T-helper 2 cell (primary cell): ENCODE measurements around the gene TNFRSF13B.

Source experiments
- DNase-seq, 5 experiments: peaks; one replicate each; pipeline versions ENCODE4 v3.0.0 to v3.0.0-alpha.2; 2012 to 2022

TNFRSF13B gene

DNA sequence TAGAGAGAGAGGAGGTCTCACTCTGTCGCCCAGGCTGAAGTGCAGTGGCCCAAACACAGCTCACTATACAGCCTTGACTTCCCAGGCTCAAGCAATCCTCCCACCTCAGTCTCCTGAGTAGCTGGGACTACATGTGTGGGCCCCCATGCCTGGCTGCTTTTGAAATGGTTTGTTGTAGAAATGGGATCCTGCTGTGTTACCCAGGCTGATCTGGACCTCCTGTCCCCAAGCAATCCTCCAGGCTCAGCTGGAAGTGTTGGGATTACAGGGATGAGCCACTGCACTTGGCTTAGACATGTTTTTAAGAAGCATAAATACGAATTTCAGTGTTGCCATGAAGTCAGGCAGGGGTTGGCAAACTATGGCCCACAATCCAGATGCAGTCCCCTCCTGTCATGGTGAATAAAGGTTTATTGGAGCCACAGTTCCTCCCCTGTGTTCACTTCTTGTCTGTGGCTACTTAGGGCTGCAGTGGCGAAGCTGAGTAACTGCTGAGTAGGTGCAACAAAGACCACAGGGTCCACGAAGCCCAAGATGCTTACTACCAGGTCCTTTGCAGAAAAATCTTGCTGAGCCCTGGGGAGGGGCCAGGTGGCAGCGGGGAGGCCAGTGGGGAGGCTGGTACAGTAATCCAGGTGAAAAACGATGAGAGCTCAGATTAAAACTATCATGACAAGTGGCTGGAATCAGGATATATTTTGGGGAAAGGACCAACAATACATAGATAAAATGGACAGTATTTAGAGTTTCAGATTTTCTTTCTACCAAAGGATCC, 35.2 kb downstream of the TNFRSF13B start:
- DNase-seq, result no peak

DNA sequence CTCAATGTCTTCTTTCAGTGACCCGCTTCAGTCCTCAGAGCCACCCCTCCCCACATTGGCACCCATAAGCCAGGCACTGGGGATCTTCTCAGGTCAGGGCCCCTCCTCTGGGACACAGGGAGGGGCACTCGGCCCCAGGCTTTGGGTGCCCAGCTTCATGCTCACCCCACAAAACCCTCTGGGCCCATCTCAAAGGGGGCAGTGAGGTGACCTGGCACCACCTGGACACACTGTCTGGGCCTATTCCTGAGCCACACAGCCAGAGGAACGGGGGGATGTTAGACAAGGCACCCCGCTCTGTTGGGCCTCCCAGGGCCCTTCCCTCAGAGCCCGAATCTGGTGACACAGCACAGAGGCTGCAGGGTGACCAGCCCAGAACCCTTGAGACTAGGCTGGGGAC, 36.1 kb downstream of the TNFRSF13B start:
- no peak for DNase-seq

GRCh38 chr17:16935241-16935663, 36.7 kb downstream of the TNFRSF13B start:
- DNase-seq, result no peak

DNA sequence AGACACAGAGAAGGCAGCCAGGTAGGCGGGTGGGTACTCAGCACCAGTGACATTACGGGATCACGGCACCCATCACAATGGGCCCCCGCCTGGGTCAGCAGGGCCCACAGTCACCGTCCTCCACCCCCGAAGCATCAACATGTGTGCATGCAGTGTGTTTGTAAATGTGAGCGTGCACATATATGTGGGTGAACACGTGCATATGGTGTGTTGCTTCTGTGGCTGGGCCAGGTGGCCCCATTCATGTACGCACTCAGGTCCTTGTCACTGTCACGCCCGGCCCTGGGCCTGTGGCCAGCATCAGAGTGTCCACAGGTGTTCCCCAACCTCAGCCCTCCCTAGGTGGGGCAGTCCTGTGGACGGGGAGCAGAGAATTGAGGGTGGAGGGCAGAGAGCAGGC, 37.1 kb downstream of the TNFRSF13B start:
- no peak for DNase-seq

GRCh38 chr17:16934133-16934795, 37.7 kb downstream of the TNFRSF13B start:
- no peak for DNase-seq

DNA sequence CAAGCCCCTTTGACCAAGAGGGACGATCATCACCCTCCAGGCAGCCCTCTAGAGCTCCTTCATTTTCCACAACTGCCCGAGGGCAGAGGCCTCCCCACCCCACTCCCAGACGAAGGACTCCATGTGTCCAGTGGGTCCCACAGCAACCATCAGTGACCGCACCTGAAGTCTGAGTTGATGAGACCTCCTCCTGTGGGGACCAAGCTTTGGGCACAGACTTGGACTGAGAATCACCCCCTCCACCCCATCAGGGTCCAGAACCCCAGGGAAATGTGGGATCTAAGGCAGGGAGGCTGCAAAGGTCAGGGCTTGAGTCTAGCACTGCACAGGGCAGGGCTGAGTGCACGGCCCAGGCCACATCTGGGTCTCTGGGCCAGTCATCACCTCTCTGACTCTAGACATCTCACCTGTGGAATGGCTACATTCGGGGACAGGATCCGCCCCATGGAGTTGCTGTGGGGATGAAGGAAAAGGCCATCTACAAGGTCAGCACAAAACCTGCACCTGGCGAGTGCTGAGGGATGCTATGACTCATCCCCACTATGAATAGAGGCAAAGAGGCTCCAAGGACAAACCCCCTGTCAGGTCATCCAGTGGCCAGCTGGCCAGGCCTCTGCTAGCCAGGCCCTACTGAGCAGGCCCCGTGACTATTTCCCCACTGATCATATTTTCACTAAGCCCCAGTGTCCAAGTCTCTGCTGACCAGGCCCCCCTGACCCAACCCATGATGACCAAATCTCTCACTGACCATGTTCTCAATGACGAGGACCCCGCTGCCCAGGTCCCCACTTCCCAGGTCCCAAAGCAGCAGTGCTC, 38.4 kb downstream of the TNFRSF13B start:
- DNase-seq, result no peak

- DNase-seq, result no peak
These were observed 39.3 kb downstream of the TNFRSF13B start for GRCh38 chr17:16932611-16933010.

DNA sequence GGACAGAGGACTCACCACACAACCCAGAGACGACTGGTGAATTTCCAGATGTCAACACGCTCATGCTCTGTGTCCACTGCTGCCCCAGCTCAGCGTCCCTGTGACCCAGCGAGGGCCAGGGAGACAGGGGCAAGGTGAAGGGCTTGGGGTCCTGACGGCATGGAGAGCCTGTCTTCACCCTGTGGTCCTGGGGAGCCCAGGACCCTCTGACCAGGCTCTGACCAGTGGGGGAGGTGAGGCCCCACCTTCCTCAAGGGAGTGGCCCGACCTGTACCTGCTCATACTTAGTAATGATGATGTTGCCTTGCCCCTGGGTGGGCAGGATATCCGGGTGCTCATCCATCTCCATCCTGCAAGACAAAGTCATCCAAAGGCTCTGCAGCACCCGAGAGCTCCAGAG, 39.8 kb downstream of the TNFRSF13B start:
- no peak for DNase-seq

DNA sequence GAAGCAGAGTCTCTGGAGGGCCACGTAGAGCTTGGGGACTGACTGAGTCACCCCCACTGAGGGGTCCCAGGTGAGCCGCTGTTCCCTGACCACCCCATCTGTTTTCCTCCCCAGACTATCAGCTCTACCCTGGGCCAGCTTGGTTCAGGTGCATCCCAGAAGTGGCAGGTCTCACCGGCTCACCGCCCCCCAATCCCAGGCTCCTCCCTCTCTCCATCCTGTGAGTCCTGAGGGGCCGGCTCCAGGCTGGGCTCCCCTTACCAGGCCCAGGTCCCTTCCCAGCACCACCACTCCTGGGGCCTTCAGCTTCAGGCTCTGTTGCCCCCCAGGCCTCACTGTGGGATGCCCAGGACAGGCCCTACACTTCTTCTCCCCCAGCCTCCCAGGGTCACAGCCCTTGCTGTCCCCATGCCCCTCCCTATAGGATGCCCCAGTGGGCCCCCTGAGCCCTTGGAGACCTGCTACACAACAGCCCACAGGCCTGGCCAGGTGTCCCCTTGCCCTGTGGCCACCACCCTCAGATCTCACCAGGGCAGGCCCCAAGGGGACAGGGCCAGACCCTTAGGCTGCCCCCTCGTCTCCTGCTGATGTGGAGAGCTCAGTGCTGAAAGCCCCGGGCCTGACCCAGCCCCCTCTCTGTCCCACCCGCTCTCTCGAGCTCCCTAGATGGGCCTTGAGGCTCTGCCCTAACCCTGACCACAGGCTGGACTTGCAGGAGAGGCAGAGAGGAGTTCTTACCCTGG, 40.4 kb downstream of the TNFRSF13B start:
- no peak for DNase-seq

- no peak for DNase-seq
These were observed 41.2 kb downstream of the TNFRSF13B start for GRCh38 chr17:16930571-16931317.

DNA sequence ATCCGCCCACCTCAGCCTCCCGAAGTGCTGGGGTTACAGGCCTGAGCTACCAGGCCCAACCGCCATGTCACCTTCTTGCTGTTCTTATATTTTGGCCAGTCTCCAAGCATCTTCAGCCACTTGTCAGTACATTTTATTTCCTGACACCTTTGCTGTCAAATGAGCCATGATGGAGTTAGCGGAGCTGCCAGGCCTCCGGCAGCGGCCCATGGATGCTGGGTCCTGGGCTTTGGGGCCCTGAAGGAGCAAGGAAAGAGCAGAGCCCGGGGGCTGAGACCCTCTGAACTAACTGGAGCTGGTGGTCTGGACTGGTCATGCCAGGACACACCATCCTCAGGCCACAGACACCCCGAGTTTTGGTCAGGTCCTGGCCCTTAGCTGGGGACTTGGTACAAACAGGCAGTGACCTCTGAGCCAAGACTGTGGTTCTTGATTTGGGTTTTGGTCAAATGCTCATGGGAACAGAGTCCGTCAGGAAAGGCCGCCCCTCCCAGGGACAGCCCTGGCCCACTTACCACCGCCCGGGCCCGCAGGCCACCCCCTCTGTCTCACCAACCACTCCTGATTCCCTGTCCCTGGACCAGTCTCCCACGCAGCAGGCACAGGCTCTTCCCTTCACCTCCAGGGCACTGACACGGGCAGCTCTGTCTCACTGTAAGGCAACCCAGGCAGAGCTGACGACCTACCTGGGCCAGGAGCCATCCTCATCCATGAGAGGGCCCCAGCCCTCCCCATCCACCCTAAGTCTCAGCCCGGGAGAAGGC, 42.0 kb downstream of the TNFRSF13B start:
- DNase-seq, result no peak

DNA sequence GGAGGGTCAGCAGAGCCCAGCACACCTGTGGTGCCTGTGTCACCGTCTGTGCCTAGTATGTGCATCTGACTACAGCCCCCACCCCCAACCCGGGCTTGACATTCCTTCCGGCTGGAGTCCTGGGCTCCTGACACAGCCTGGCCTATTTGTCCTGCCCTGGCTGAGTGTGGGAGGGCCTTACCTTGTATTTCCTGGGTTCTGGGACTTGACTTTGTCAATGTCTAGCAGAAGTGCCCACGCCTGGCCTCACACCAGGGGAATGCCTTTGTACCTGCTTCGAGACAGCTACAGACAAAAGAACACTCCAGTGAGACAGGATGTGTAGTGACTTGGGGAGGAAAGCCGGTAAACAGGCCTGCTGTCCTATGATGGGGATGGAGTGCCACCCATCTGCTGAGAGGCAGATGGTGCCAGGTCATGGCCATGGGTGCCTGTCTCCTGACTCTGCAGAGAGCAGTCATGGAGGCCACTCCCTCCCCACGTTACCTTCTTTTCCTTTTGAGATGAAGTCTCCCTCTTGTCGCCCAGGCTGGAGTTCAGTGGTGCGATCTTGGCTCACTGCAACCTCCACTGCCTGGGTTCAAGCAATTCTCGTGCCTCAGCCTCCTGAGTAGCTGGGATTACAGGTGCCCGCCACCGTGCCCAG, 42.8 kb downstream of the TNFRSF13B start:
- DNase-seq, result no peak

- no peak for DNase-seq
These were observed 43.4 kb downstream of the TNFRSF13B start for GRCh38 chr17:16928406-16929034.

DNA sequence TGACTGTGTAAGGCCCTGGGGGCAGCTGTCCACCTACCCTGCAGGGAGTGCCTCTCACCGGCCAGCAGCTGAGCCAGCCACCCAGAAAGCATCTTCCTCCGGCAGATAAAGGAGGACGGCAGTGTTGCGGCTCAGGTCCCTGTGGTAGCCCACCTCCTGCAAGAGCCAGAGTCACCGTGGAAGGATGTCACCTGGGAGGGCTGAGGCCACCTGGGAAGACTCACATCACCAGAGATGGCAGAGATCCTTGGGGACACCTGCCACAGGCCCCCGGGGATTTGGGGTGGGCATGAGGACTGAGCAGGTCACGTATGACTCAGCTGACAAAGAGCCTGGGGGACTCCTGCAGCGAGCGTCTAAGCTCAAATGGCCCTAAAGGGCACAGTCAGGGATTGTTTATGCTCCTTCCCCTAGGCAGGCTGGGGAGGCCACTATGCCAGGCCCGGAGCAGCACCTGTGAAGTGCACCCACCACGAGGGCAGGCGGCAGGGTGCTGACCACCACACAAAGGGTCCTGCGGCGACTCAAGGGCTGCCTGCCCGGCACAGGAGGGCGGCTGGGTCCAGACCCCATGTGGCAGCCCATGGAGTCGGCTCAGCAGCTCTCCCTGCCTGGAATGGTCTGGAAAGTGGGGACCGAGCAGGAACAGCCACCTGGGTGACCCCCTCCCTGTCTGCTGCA, 44.1 kb downstream of the TNFRSF13B start:
- no peak for DNase-seq

DNA sequence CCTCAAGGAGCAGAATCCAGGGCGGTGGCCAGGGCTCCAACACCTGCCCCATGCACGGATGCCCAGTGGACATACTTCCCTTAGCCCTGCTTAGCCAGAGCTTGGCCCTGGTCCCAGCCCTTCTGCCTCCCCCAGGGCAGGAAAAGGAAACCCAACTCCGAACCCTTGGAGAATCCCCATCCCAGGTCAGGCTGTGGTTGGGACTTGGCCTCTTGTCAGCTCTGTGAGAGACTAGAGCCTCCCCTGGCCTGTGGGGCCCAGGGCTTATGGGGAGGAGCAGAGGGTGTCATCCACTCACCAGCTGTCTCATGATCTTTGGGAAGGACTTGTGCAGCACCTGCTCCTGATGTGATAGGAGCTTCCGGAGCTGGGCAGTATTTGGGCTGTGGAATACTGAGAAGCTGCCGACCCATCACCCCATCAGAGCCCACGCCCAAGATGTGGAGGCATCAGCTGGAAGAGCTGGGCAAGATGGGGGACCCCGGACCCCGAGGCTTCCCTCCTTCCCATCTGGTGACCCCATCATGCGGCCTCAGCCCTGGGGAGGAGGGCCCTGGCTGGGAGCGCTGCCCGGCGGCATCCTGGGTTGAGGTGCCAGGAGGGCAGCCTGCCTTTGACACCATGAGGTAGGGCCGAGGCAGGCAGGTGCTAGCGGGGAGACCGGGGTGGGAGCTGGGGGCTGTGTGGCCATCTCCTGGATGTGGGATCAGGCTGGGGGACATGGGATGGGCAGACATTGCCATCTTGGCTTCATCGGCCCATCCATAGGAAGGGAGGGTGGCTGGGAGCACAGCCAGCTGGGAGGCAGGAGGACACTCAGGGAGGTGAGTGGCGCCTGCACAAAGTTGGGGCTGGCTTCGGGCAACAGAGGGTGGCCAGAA, 45.1 kb downstream of the TNFRSF13B start:
- DNase-seq, result no peak

- no peak for DNase-seq
These were observed 45.8 kb downstream of the TNFRSF13B start for GRCh38 chr17:16926061-16926511.

- DNase-seq, result no peak
These were observed 46.4 kb downstream of the TNFRSF13B start for GRCh38 chr17:16925461-16926060.
